ENCODE data around the gene PHLDB2. TPM values are rescaled to one million over a fixed set of nuclear protein-coding genes. Genes with fewer than 3 reads are reported as not detected.

Gene PHLDB2
- total and polyA plus RNA-seq, 10 of the 15 experiments (the other 5 are each of a cell fraction or from before 2014, with no cell fraction given) = 0.03 to 0.67 (median 0.40) TPM

DNA sequence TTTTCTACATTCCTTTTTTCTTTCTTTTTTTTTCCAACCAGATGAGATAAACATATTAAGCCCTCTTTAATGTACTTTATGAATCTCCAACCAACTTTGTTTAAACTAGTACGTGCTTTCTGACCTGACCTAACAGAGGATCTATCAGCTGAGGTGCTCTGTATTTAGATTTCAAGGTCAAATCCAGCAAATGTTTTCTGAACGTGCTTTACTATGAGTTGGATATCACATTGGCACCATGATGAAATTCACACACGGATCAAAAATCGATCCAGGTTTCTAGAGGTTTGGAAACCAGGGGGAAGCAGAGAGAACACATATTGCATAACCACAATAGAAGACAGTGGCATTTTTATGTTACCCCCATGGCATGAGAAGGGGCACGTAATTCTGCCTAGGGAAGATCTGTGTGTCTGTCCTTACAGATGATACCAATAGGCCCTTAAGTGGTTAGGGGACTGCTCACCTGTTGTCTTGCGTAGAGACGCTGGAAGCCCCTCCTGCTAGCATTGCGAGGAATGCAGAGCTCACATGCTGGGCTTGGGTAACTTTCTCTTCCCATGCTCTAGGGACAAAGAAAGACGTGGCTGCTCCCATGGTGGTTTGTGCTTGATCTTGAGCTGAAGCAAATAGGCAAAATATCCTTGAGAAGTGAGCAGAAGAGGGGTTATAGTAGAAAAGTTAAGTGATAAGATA is 60.5 kb downstream of the PHLDB2 start:
- Histone ChIP-seq H3K9me3 (replicated peaks; ENCODE audit: control insufficient read depth, insufficient read depth, low read length) (no peaks in the 10 kb centered on the region), H2AFZ (ENCODE audit: control insufficient read depth, low read depth, low read length) (no peak overlapping the region), H3K4me1 (ENCODE audit: control insufficient read depth, insufficient read depth, low read length) (no peaks in the 10 kb centered on the region), H3K27ac (ENCODE audit: control insufficient read depth, insufficient read depth) (no peak overlapping the region), H3K9ac (ENCODE audit: control insufficient read depth, insufficient read depth, low read length) (no peak overlapping the region), H3K79me2 (ENCODE audit: control insufficient read depth, insufficient read depth, low read length) (no peaks in the 10 kb centered on the region), H3K27me3 (replicated peaks in 1 of 2; ENCODE audit: control insufficient read depth in 2 of 2, insufficient read depth in 2 of 2, low read length in 1 of 2) (no peaks in the 10 kb centered on the region), H3K4me3 (no peak overlapping the region), H3K36me3 (ENCODE audit: control insufficient read depth in 2 of 2, insufficient read depth in 2 of 2, low read length in 1 of 2) (no peaks in the 10 kb centered on the region), H3K4me2 (ENCODE audit: control insufficient read depth, insufficient read depth) (no peak overlapping the region), H4K20me1 (ENCODE audit: control insufficient read depth, insufficient read depth) (no peaks in the 10 kb centered on the region)
- ATAC-seq = no peak
- POLR2A ChIA-PET = interaction anchor here (0.6 kb wide), 1 partner anchor 155 kb away, joined by 3 read pairs; no protein-coding TSS in a partner anchor
- 33% methylated on average over 9 of the region's 9 CpGs for WGBS (ENCODE audit: insufficient coverage, insufficient replicate concordance, low lambda C conversion rate, missing lambda C conversion rate)
- RAD21 ChIA-PET (ENCODE audit: unreplicated experiment) = interaction anchor here (1.0 kb wide), 1 partner anchor 52 kb away, joined by 3 read pairs; no protein-coding TSS in a partner anchor
- in situ Hi-C loops (cut with MboI) (no loop called here), intact Hi-C loops (cut with micrococcal nuclease; ENCODE audit: unreplicated experiment) (no loop called here)
- DNase-seq (ENCODE audit: low read depth, low spot score) = no peak
- no peak for TF ChIP-seq MTA3 (IDR thresholded peaks at IDR 0.05; ENCODE audit: borderline replicate concordance, low read length)
- no peak for TF ChIP-seq REST (IDR thresholded peaks at IDR 0.05; ENCODE audit: low read depth, low read length)
- TF ChIP-seq ZNF274 (IDR thresholded peaks at IDR 0.05; ENCODE audit: insufficient read depth, insufficient read length) = no peak
- CTCF ChIA-PET = interaction anchor here (0.5 to 1.2 kb wide), 6 partner anchors 13 to 214 kb away, joined by 3 to 4 read pairs (median 3); partner anchors contain the start of gene GCSAM
- BruUV-seq (replicated peaks) = no TSS peak
- FAIRE-seq = no peak
- SMC1A ChIA-PET (ENCODE audit: uncharacterized antibody, unreplicated experiment) = interaction anchor here (0.8 to 2.1 kb wide), 2 partner anchors 13 to 35 kb away, joined by 4 to 6 read pairs; no protein-coding TSS in a partner anchor
